Adrenal gland (tissue), 5 donors: Measurements from ENCODE around the gene LRP1B.

Experiments
- POLR2A ChIP-seq, 2 donors: fragments of 450-650 bp; IDR thresholded peaks; one replicate each; pipeline ENCODE4 v1.6.1; 2017; ENCODE audit warnings: antibody characterized with exemption in 2 of 2, mild to moderate bottlenecking in 2 of 2, moderate library complexity in 1 of 2
- TF ChIP-seq, protein P1 (sequence below), 6 experiments: fragments of 450-650 bp in 4 of 6; fragments of 200-600 bp in 2 of 6; sonication (generic) in 1 of 6; IDR thresholded peaks; 1 replicate in 5 of 6; 2 replicates in 1 of 6; pipeline versions ENCODE4 v1.5.1 to v1.8.0; 2016 to 2021; ENCODE audit warnings: antibody characterized with exemption in 6 of 6, mild to moderate bottlenecking in 2 of 6, moderate library complexity in 1 of 6
- donor health status: DM: no; HTN: no; CAD: no.

DNA sequence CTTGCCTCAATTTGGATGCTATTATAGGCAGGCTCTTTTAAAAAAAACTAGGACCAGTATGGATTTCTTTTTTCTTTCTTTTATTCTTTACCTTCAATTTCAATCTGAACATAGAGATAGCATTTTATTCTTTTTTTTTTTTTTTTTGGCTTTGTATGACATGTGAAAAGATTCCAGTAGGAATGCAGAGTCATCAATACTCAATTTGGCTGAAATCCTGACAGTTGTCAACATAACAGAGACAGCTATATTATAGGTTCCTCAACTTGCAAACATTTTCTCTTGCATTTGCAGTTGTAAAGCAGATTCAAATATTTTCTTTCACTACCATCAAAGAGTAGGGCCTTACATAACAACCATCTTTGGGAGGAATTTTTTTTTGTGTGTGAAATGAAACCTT, 334.4 kb downstream of the LRP1B start:
- TF ChIP-seq, protein P1, sequence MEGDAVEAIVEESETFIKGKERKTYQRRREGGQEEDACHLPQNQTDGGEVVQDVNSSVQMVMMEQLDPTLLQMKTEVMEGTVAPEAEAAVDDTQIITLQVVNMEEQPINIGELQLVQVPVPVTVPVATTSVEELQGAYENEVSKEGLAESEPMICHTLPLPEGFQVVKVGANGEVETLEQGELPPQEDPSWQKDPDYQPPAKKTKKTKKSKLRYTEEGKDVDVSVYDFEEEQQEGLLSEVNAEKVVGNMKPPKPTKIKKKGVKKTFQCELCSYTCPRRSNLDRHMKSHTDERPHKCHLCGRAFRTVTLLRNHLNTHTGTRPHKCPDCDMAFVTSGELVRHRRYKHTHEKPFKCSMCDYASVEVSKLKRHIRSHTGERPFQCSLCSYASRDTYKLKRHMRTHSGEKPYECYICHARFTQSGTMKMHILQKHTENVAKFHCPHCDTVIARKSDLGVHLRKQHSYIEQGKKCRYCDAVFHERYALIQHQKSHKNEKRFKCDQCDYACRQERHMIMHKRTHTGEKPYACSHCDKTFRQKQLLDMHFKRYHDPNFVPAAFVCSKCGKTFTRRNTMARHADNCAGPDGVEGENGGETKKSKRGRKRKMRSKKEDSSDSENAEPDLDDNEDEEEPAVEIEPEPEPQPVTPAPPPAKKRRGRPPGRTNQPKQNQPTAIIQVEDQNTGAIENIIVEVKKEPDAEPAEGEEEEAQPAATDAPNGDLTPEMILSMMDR (IDR thresholded peaks at IDR 0.05): no peak
- no peak for TF ChIP-seq POLR2A (IDR thresholded peaks at IDR 0.05)
